ENCODE data around the gene NBEAL2.

- TF ChIP-seq CTCF (IDR thresholded peaks at IDR 0.05) (no peak), POLR2A (IDR thresholded peaks at IDR 0.05) (no peak)
These were observed 7.9 kb downstream of the NBEAL2 start for GRCh38 chr3:46987319-46987742.
